RWPE2 (cell line): ENCODE results near the gene PCDH1.

Experiments used
- ATAC-seq: fragments of 200-7000 bp; cut with Tn5 transposase; 3 replicates; pipeline ENCODE4 v1.9.1; 2021; ENCODE audit warnings: low read depth
- DNase-seq: peaks from one replicate; pipeline ENCODE4 v3.0.0-alpha.2; 2020; ENCODE audit warnings: low spot score
- H3K27ac ChIP-seq: fragments of 450-650 bp; 2 replicates; pipeline ENCODE4 v1.5.1; 2017; ENCODE audit warnings: mild to moderate bottlenecking; ENCODE audit not compliant: poor library complexity, severe bottlenecking
- H3K27me3 ChIP-seq: fragments of 250-450 bp; sonication (Bioruptor Pico); 2 replicates; pipeline ENCODE4 v1.5.1; 2021; ENCODE audit warnings: mild to moderate bottlenecking, moderate library complexity; ENCODE audit not compliant: insufficient read depth, poor library complexity, severe bottlenecking
- H3K36me3 ChIP-seq: fragments of 250-450 bp; sonication (Bioruptor Pico); 2 replicates; pipeline ENCODE4 v1.5.1; 2020; ENCODE audit warnings: low read depth, mild to moderate bottlenecking, moderate library complexity
- H3K4me1 ChIP-seq: fragments of 250-450 bp; sonication (Bioruptor Pico); 2 replicates; pipeline ENCODE4 v1.5.1; 2021; ENCODE audit warnings: mild to moderate bottlenecking, moderate library complexity; ENCODE audit not compliant: insufficient read depth, poor library complexity, severe bottlenecking
- H3K4me3 ChIP-seq: fragments of 250-450 bp; sonication (Bioruptor Pico); 2 replicates; pipeline ENCODE4 v1.5.1; 2021; ENCODE audit warnings: mild to moderate bottlenecking, moderate library complexity; ENCODE audit not compliant: severe bottlenecking
- H3K9me3 ChIP-seq: fragments of 250-450 bp; sonication (Bioruptor Pico); 2 replicates; pipeline ENCODE4 v1.5.1; 2021; ENCODE audit warnings: mild to moderate bottlenecking, moderate library complexity; ENCODE audit not compliant: severe bottlenecking
- TF ChIP-seq, protein P1 (sequence below): fragments of 450-650 bp; IDR thresholded peaks from one replicate; pipeline ENCODE4 v1.5.1; 2017; ENCODE audit warnings: mild to moderate bottlenecking, moderate library complexity; ENCODE audit not compliant: poor library complexity, severe bottlenecking

PCDH1 gene

DNA sequence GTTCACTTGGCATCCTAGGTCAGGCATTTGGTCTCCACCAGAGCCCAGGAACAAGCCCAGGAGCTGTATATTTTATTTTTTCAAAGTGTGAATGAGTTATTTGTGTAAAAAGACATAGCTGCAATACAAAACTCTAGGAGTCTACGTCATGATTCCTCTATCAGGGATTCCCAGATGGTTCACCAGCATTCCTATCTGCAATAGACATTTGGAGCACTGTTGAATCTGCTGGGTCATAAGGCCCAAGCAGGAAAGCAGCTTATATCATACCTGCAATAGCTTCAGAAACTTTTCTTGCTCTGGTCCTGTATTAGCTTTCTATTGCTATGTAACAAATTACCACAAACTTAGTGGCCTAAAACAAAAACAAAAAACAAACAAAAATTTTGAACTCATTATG lies 28.8 kb upstream of the PCDH1 start:
- H3K36me3 ChIP-seq, result no peaks in the 10 kb centered on the region
- no peaks in the 10 kb centered on the region for H3K4me1 ChIP-seq
- TF ChIP-seq, protein P1, sequence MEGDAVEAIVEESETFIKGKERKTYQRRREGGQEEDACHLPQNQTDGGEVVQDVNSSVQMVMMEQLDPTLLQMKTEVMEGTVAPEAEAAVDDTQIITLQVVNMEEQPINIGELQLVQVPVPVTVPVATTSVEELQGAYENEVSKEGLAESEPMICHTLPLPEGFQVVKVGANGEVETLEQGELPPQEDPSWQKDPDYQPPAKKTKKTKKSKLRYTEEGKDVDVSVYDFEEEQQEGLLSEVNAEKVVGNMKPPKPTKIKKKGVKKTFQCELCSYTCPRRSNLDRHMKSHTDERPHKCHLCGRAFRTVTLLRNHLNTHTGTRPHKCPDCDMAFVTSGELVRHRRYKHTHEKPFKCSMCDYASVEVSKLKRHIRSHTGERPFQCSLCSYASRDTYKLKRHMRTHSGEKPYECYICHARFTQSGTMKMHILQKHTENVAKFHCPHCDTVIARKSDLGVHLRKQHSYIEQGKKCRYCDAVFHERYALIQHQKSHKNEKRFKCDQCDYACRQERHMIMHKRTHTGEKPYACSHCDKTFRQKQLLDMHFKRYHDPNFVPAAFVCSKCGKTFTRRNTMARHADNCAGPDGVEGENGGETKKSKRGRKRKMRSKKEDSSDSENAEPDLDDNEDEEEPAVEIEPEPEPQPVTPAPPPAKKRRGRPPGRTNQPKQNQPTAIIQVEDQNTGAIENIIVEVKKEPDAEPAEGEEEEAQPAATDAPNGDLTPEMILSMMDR, result no peak
- no peak overlapping the region for H3K4me3 ChIP-seq
- DNase-seq (no peak), ATAC-seq (no peak)
- no peaks in the 10 kb centered on the region for H3K9me3 ChIP-seq
- no peaks in the 10 kb centered on the region for H3K27me3 ChIP-seq
- H3K27ac ChIP-seq, result no peak overlapping the region

DNA sequence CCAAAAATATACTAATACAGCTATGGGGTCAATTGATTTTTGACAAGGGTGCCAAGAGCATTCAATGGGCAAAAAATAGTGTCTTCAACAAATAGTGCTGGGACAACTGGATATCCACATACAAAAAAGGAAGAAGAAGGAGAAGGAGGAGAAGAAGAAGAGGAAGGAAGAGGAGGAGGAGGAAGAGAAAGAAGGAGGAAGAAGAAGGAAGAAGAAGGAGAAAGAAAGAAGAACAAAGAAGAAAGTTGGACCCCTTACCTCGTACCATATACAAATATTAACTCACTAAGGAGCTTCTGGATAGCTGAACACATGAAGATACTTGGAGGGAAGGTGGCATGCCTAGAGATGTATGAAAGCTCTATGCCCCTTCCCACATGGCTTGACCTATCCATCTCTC lies 28.3 kb upstream of the PCDH1 start:
- H3K9me3 ChIP-seq, result no peaks in the 10 kb centered on the region
- no peak overlapping the region for H3K27ac ChIP-seq
- DNase-seq (no peak), ATAC-seq (no peak)
- TF ChIP-seq, protein P1, result no peak
- no peak overlapping the region for H3K4me3 ChIP-seq
- H3K36me3 ChIP-seq, result no peaks in the 10 kb centered on the region
- H3K27me3 ChIP-seq, result no peaks in the 10 kb centered on the region
- no peaks in the 10 kb centered on the region for H3K4me1 ChIP-seq

DNA sequence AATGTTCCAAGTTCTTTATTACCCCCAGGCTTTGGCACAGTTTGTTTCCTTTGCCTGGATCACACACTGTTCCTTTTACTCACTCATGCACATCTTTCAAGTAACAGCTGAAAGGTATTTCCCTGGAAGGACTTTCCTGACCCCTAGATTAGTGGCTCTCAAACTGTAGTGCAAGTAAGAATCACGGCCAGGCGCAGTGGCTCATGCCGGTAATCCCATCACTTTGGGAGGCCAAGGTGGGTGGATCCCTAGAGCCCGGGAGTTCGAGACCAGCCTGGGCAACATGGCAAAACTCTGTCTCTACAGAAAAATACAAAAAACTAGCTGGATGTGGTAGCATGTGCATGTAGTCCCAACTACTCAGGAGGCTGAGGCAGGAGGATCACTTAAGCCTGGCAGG lies 26.3 kb upstream of the PCDH1 start:
- no peak overlapping the region for H3K27ac ChIP-seq
- no peaks in the 10 kb centered on the region for H3K4me1 ChIP-seq
- no peaks in the 10 kb centered on the region for H3K27me3 ChIP-seq
- no peak overlapping the region for H3K4me3 ChIP-seq
- TF ChIP-seq, protein P1, result no peak
- DNase-seq (no peak), ATAC-seq (no peak)
- no peaks in the 10 kb centered on the region for H3K36me3 ChIP-seq
- no peaks in the 10 kb centered on the region for H3K9me3 ChIP-seq

DNA sequence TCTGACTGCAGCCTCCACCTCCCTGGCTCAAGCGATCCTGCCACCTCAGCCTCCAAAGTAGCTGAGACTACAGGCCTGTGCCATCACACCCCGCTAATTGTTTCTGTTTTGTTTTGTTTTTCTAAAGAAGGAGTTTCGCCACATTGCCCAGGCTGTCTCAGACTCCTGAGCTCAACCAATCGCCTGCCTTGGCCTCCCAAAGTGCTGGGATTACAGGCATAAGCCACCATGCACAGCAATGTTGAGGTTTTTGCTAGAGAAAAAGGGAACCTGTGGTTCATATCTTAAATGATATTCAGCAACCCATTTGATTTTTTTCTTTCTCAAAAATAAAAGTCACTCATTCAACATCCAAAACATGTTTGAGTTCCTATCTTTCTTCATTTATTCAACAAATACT lies 25.1 kb upstream of the PCDH1 start:
- no peak overlapping the region for H3K4me3 ChIP-seq
- H3K9me3 ChIP-seq, result no peaks in the 10 kb centered on the region
- TF ChIP-seq, protein P1, result no peak
- no peak for DNase-seq
- no peaks in the 10 kb centered on the region for H3K4me1 ChIP-seq
- no peak overlapping the region for H3K27ac ChIP-seq
- no peaks in the 10 kb centered on the region for H3K27me3 ChIP-seq
- H3K36me3 ChIP-seq, result no peaks in the 10 kb centered on the region
- ATAC-seq, result no peak

DNA sequence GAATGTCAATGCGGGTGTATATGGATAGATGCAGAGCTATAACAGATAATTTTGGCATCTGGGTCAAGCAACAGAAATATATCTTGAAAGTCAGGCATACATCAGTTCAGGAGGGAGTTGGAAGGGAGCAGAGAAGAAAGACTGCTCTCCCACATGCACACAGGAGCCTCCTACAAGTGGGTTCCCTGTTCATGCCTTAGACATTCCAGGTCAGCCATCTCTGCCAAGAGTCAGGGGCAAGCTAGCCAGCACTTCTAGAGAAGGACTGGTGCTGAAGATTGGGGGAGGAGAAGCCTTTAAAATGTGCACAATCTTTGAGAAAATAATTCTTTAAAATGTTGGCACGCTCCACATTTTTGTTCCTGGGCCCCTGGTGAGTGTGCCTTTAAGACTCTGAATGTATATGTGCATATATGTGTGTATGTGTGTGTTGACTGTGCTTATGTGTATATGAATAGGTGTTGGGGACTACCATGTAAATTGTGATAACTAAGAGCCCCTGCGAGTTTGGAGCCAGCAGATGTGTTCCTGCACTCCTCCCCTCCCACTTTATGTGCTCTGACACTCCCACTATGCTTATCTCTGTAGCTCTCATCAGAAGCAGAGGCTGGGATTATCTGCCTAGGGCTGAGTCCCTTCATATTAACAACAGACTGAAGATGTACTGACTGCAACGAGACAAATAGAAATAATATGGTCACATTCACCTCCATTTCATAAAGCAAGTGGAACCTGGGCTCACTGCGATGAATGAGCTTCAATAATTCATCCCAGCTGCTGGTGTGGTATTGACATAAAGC lies 24.0 kb upstream of the PCDH1 start:
- no peaks in the 10 kb centered on the region for H3K4me1 ChIP-seq
- H3K27me3 ChIP-seq, result no peaks in the 10 kb centered on the region
- H3K36me3 ChIP-seq, result no peaks in the 10 kb centered on the region
- H3K9me3 ChIP-seq, result no peaks in the 10 kb centered on the region
- H3K4me3 ChIP-seq, result no peak overlapping the region
- DNase-seq (no peak), ATAC-seq (no peak)
- TF ChIP-seq, protein P1, result no peak
- no peak overlapping the region for H3K27ac ChIP-seq
